ENCODE data around the gene GSG1L. TPM values are rescaled to one million over a fixed set of nuclear protein-coding genes. Genes with fewer than 3 reads are reported as not detected.

Gene GSG1L
- total and polyA plus RNA-seq, 12 donors: 0.11 TPM; not detected in 11

GRCh38 chr16:27800817-27801216, 262.7 kb downstream of the GSG1L start:
- Histone ChIP-seq H3K27ac (no peak overlapping the region), H3K27me3 (peaks cover 5% of the 10 kb centered on the region), H3K4me1 (replicated peaks in 1 of 2) (no peaks in the 10 kb centered on the region), H3K9me3 (replicated peaks in 1 of 3) (no peaks in the 10 kb centered on the region), H3K4me3 (no peak overlapping the region), H3K36me3 (replicated peaks in 1 of 2) (no peaks in the 10 kb centered on the region)
- intact Hi-C loops (cut with DNase I): no loop called here
- TF ChIP-seq POLR2A (IDR thresholded peaks at IDR 0.05): no peak
- TF ChIP-seq CTCF (IDR thresholded peaks at IDR 0.05): no peak
- no peak for DNase-seq
- WGBS, 4 donors: 66 to 77% (median 72%) methylated on average over 9 of the region's 9 CpGs

- TF ChIP-seq CTCF (IDR thresholded peaks at IDR 0.05) (no peak), POLR2A (IDR thresholded peaks at IDR 0.05) (no peak)
- no peak for DNase-seq
- Histone ChIP-seq H3K27me3 (peaks cover 5% of the 10 kb centered on the region), H3K4me3 (no peak overlapping the region), H3K36me3 (replicated peaks in 1 of 2) (no peaks in the 10 kb centered on the region), H3K9me3 (replicated peaks in 1 of 3) (no peaks in the 10 kb centered on the region), H3K4me1 (replicated peaks in 1 of 2) (no peaks in the 10 kb centered on the region), H3K27ac (no peak overlapping the region)
- 60 to 77% (median 66%) methylated on average over 5 to 8 of the region's 8 CpGs for whole genome bisulfite sequencing, 4 donors
- intact Hi-C loops (cut with DNase I): no loop called here
Measured at GRCh38 chr16:27799896-27800295, 263.6 kb downstream of the GSG1L start.

- H3K27ac ChIP-seq: no peak overlapping the region
- intact Hi-C loops (cut with DNase I): no loop called here
- no peaks in the 10 kb centered on the region for H3K4me1 ChIP-seq (replicated peaks in 1 of 2)
- TF ChIP-seq POLR2A (IDR thresholded peaks at IDR 0.05) (no peak), CTCF (IDR thresholded peaks at IDR 0.05) (no peak)
- peaks cover 5% of the 10 kb centered on the region for H3K27me3 ChIP-seq
- H3K4me3 ChIP-seq: no peak overlapping the region
- 63 to 69% (median 66%) methylated on average over 5 of the region's 5 CpGs for WGBS, 4 donors
- no peak for DNase-seq
- no peaks in the 10 kb centered on the region for H3K36me3 ChIP-seq (replicated peaks in 1 of 2)
- H3K9me3 ChIP-seq (replicated peaks in 1 of 3): no peaks in the 10 kb centered on the region
Measured at GRCh38 chr16:27798241-27798640, 265.3 kb downstream of the GSG1L start.

GRCh38 chr16:27795992-27796614, 267.4 kb downstream of the GSG1L start:
- intact Hi-C loops (cut with DNase I): no loop called here
- 48 to 60% (median 52%) methylated on average over 10 to 11 of the region's 11 CpGs for WGBS, 4 donors
- DNase-seq: peak; percentile 27 to 63 (median 57)
- Histone ChIP-seq H3K36me3 (replicated peaks in 1 of 2) (no peaks in the 10 kb centered on the region), H3K9me3 (replicated peaks in 1 of 3) (no peaks in the 10 kb centered on the region), H3K4me3 (no peak overlapping the region), H3K27ac (no peak overlapping the region), H3K27me3 (no peaks in the 10 kb centered on the region), H3K4me1 (replicated peaks in 1 of 2) (no peaks in the 10 kb centered on the region)
- TF ChIP-seq POLR2A (IDR thresholded peaks at IDR 0.05) (no peak), CTCF (IDR thresholded peaks at IDR 0.05) (no peak)

Data from adrenal gland (tissue), 12 donors.